Endodermal cell (in vitro differentiated cells): Measurements from ENCODE around the gene OR10J5. TPM values are rescaled to one million over a fixed set of nuclear protein-coding genes. Genes with fewer than 3 reads are reported as not detected.

ENCODE experiments used
- DNase-seq: peaks from one replicate; pipeline ENCODE4 v3.0.0-alpha.2; 2017
- H3K27ac ChIP-seq: 2 replicates; pipeline ENCODE4 v1.5.1; 2013; ENCODE audit warnings: mild to moderate bottlenecking, low read depth, low read length, moderate library complexity
- H3K27me3 ChIP-seq: 2 replicates; pipeline ENCODE4 v1.6.1; 2013; ENCODE audit warnings: mild to moderate bottlenecking, low read length, moderate library complexity; ENCODE audit not compliant: insufficient read depth, control insufficient read depth, poor library complexity, severe bottlenecking
- H3K36me3 ChIP-seq: 2 replicates; pipeline ENCODE4 v1.7.0; 2013; ENCODE audit warnings: mild to moderate bottlenecking, low read length, moderate library complexity; ENCODE audit not compliant: control insufficient read depth, insufficient read depth
- H3K4me1 ChIP-seq: one replicate; pipeline ENCODE4 v1.7.0; 2013; ENCODE audit warnings: low read length; ENCODE audit not compliant: control insufficient read depth, insufficient read depth
- H3K4me3 ChIP-seq: 2 replicates; pipeline ENCODE4 v1.5.1; 2013; ENCODE audit warnings: mild to moderate bottlenecking, low read length, moderate library complexity
- H3K9ac ChIP-seq: 2 replicates; pipeline ENCODE4 v1.6.1; 2013; ENCODE audit warnings: mild to moderate bottlenecking, low read length, moderate library complexity; ENCODE audit not compliant: poor library complexity, severe bottlenecking; ENCODE audit errors: extremely low read depth
- H3K9me3 ChIP-seq: 2 replicates; pipeline ENCODE4 v1.6.1; 2013; ENCODE audit warnings: mild to moderate bottlenecking, low read length, moderate library complexity; ENCODE audit not compliant: control insufficient read depth
- H3K27ac Mint-ChIP-seq: 2 replicates; pipeline ENCODE4 v1.8.0; 2020; ENCODE audit warnings: mixed read lengths
- H3K27me3 Mint-ChIP-seq: 2 replicates; pipeline ENCODE4 v1.8.0; 2021; ENCODE audit warnings: mild to moderate bottlenecking, mixed read lengths; ENCODE audit not compliant: insufficient read depth
- H3K36me3 Mint-ChIP-seq: 2 replicates; pipeline ENCODE4 v1.8.0; 2020; ENCODE audit warnings: low read depth, mixed read lengths
- H3K4me1 Mint-ChIP-seq: 2 replicates; pipeline ENCODE4 v1.8.0; 2020; ENCODE audit warnings: mixed read lengths
- H3K4me3 Mint-ChIP-seq: 2 replicates; pipeline ENCODE4 v1.8.0; 2020; ENCODE audit warnings: mild to moderate bottlenecking, moderate library complexity, mixed read lengths
- H3K9me3 Mint-ChIP-seq: 2 replicates; pipeline ENCODE4 v1.8.0; 2020; ENCODE audit warnings: mild to moderate bottlenecking, mixed read lengths
- WGBS, 2 experiments: methylation state at CpG; one replicate each; pipeline versions ENCODE4 v1.1.5 to v1.1.7; 2013; ENCODE audit warnings: missing lambda C conversion rate in 2 of 2, mixed read lengths in 1 of 2; ENCODE audit not compliant: insufficient coverage in 1 of 2, insufficient read length in 1 of 2; 5-methylcytosine and 5-hydroxymethylcytosine counted together
- long read RNA-seq, 4 experiments: library from polyadenylated mRNA in 2 of 4; library from RNA in 1 of 4; library from capped mRNA in 1 of 4; stranded (forward) in 3 of 4; unstranded in 1 of 4; transcript quantifications; one replicate each; pipeline ENCODE4 v2.0.0, GENCODE V29; 2020 to 2021; ENCODE audit warnings: inconsistent platforms in 1 of 4
- polyA plus RNA-seq, 2 experiments: library from polyadenylated mRNA; stranded (reverse); fragments of 50-300 nt; gene quantifications; one replicate each; pipeline ENCODE4 v1.2.3, GENCODE V29; 2013
- total RNA-seq, 2 donors: library from RNA; stranded (reverse); fragmentation: NEBNext Ultra II Directional in 1 of 2; extraction: Animal tissue kit (Norgen Biotek cat#: 25700) in 1 of 2; gene quantifications; 2 replicates in 1 of 2; 3 replicates in 1 of 2; pipeline ENCODE4 v1.2.1, GENCODE V29; 2021
- TF ChIP-seq, protein P1 (sequence below): fragments of 200-600 bp; sonication (generic); conservative IDR thresholded peaks from 2 replicates; pipeline ENCODE4 v1.5.0; 2021; ENCODE audit warnings: antibody characterized with exemption, mild to moderate bottlenecking

OR10J5 gene, protein sequence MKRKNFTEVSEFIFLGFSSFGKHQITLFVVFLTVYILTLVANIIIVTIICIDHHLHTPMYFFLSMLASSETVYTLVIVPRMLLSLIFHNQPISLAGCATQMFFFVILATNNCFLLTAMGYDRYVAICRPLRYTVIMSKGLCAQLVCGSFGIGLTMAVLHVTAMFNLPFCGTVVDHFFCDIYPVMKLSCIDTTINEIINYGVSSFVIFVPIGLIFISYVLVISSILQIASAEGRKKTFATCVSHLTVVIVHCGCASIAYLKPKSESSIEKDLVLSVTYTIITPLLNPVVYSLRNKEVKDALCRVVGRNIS
- not detected for total RNA-seq
- polyA plus RNA-seq (2013, experiment 1 of 2): not detected
- not detected for polyA plus RNA-seq (2013, experiment 2 of 2)
- long read RNA-seq, experiment 1: 0 reads
- long read RNA-seq, experiment 2: 0 reads
- long read RNA-seq, experiment 3: 0 reads
- long read RNA-seq, experiment 4: 0 reads

DNA sequence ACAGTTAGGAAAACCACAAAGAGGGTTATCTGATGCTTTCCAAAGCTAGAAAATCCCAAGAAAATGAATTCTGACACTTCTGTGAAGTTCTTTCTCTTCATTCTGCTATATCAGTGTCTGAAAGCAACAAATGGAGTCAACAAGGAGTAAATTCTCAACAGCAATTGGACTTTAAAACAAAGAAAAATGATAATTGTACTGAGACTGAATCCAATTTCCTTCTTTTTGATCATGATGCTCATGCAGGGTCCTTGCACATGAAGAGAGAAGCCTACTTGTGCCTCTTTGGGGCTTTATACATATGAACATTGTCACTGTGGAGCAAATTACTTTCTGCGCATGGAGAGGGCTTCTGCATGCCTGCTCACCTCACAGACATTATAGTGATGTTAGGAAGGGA is at the start of gene OR10J5:
Gene OR10J5 (minus strand): TSS at position 101 of the 400 bp plus-strand sequence. CDS start 0 bp downstream, at position 101.
- Histone ChIP-seq H3K27ac (no peak within 1 kb of the TSS), H3K9me3 (peaks cover 9% of the 10 kb centered on the region), H3K36me3 (no peaks in the 10 kb centered on the region), H3K9ac (no peak within 1 kb of the TSS), H3K27me3 (no peaks in the 10 kb centered on the region), H3K4me3 (no peak within 1 kb of the TSS), H3K4me1 (no peaks in the 10 kb centered on the region)
- Mint-ChIP-seq H3K36me3 (no peaks in the 10 kb centered on the region), H3K27ac (no peak within 1 kb of the TSS), H3K27me3 (peaks cover 4% of the 10 kb centered on the region), H3K4me3 (no peak within 1 kb of the TSS), H3K9me3 (peaks cover 73% of the 10 kb centered on the region), H3K4me1 (no peaks in the 10 kb centered on the region)
- TF ChIP-seq, protein P1, sequence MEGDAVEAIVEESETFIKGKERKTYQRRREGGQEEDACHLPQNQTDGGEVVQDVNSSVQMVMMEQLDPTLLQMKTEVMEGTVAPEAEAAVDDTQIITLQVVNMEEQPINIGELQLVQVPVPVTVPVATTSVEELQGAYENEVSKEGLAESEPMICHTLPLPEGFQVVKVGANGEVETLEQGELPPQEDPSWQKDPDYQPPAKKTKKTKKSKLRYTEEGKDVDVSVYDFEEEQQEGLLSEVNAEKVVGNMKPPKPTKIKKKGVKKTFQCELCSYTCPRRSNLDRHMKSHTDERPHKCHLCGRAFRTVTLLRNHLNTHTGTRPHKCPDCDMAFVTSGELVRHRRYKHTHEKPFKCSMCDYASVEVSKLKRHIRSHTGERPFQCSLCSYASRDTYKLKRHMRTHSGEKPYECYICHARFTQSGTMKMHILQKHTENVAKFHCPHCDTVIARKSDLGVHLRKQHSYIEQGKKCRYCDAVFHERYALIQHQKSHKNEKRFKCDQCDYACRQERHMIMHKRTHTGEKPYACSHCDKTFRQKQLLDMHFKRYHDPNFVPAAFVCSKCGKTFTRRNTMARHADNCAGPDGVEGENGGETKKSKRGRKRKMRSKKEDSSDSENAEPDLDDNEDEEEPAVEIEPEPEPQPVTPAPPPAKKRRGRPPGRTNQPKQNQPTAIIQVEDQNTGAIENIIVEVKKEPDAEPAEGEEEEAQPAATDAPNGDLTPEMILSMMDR: no peak
- no peak for DNase-seq
- 100% methylated on average over 1 of the region's 1 CpG; no CpG with 5 or more reads in 1 of the 2 experiments for WGBS, 2 experiments

GRCh38 chr1:159584536-159584935 is 48.7 kb upstream of the OR10J5 start:
- Mint-ChIP-seq H3K27me3 (peaks cover 64% of the 10 kb centered on the region), H3K4me1 (no peaks in the 10 kb centered on the region), H3K9me3 (peaks cover 32% of the 10 kb centered on the region), H3K27ac (no peak overlapping the region), H3K4me3 (no peak overlapping the region), H3K36me3 (no peaks in the 10 kb centered on the region)
- DNase-seq: no peak
- H3K36me3 ChIP-seq: no peaks in the 10 kb centered on the region
- no peak overlapping the region for H3K27ac ChIP-seq
- TF ChIP-seq, protein P1: no peak
- H3K4me1 ChIP-seq: no peaks in the 10 kb centered on the region
- no peak overlapping the region for H3K9ac ChIP-seq
- H3K4me3 ChIP-seq: no peak overlapping the region
- H3K9me3 ChIP-seq: no peaks in the 10 kb centered on the region
- 75 to 91% methylated on average over 1 to 2 of the region's 2 CpGs for WGBS, 2 experiments
- H3K27me3 ChIP-seq: peaks cover 88% of the 10 kb centered on the region

DNA sequence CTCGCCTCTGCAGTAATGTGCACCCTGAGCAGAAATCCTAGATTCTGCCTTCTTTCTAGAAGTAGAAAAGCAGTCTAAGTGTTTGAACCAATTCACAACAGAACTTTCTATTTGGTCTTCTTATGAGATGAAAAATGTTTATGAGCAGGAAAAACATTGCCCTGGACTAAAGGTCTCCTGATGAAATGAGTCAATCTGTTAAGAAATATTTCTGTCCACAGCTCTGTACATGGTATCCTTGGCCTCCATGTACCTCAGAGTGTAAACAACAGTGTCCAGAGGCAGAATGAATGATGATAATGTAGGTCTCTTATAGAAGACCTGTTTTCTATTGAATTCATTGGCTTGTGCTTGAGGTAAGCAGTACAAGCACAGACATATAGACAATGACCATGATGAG is 45.6 kb upstream of the OR10J5 start:
- H3K9me3 ChIP-seq: no peaks in the 10 kb centered on the region
- no peak for DNase-seq
- no peaks in the 10 kb centered on the region for H3K36me3 ChIP-seq
- H3K9me3 Mint-ChIP-seq: peaks cover 29% of the 10 kb centered on the region
- WGBS, 2 experiments: 95 to 100% methylated on average over 1 of the region's 1 CpG
- H3K9ac ChIP-seq: no peak overlapping the region
- no peak overlapping the region for H3K27ac ChIP-seq
- no peak overlapping the region for H3K4me3 Mint-ChIP-seq
- H3K4me1 Mint-ChIP-seq: no peaks in the 10 kb centered on the region
- H3K27me3 Mint-ChIP-seq: peaks cover 40% of the 10 kb centered on the region
- H3K4me1 ChIP-seq: no peaks in the 10 kb centered on the region
- H3K27ac Mint-ChIP-seq: no peak overlapping the region
- peaks cover 57% of the 10 kb centered on the region for H3K27me3 ChIP-seq
- TF ChIP-seq, protein P1: no peak
- H3K36me3 Mint-ChIP-seq: no peaks in the 10 kb centered on the region
- no peak overlapping the region for H3K4me3 ChIP-seq
